HepG2 (cell line): Measurements from ENCODE around the gene IL9R. TPM values are rescaled to one million over a fixed set of nuclear protein-coding genes. Genes with fewer than 3 reads are reported as not detected.

ENCODE experiments used
- ATAC-seq: fragments of 200-7000 bp; cut with Tn5 transposase; 3 replicates; pipeline ENCODE4 v1.9.1; 2020; ENCODE audit warnings: mild to moderate bottlenecking, moderate library complexity
- BruUV-seq: library from RNA; stranded (reverse); fragments of 400-500 nt; replicated peaks from 2 replicates; lab custom pipeline; 2021; lab: Mats Ljungman, UMichigan
- CTCF ChIA-PET: fragments of 300-600 bp; formaldehyde crosslinking; extraction: SDS; loops from one replicate; lab custom pipeline; 2021; ENCODE audit warnings: low total read pairs, inconsistent platforms, low intra/inter-chr PET ratio; lab: Yijun Ruan, JAX
- POLR2A ChIA-PET: fragments of 350-600 bp; sonication (Branson Sonifier 250); formaldehyde crosslinking; loops from one replicate; lab custom pipeline; 2020; ENCODE audit warnings: antibody characterized with exemption, inconsistent platforms; lab: Yijun Ruan, JAX
- DNase-seq: peaks from one replicate; pipeline ENCODE4 v3.0.0-alpha.2; 2015; ENCODE audit warnings: low spot score
- FAIRE-seq: peaks from 3 replicates; lab custom pipeline; 2011; peaks lifted over from hg19 to GRCh38; lab: Jason Lieb, UNC
- H2AFZ ChIP-seq: one replicate; pipeline ENCODE4 v1.6.1; 2011; ENCODE audit warnings: low read length, inconsistent platforms
- H3K27ac ChIP-seq: fragments of 300-600 bp; 3 replicates; pipeline ENCODE4 v1.8.0; 2011; ENCODE audit warnings: mixed run types, mild to moderate bottlenecking, mixed read lengths, low read length, inconsistent platforms; ENCODE audit not compliant: insufficient read depth; ENCODE audit errors: extremely low read length
- H3K27me3 ChIP-seq, 2 experiments: fragments of 200-600 bp in 1 of 2; 2 replicates in 1 of 2; 3 replicates in 1 of 2; pipeline versions ENCODE4 v1.6.0 to v1.8.0; 2011; ENCODE audit warnings: low read length in 2 of 2, mild to moderate bottlenecking in 2 of 2, moderate library complexity in 2 of 2, inconsistent platforms in 1 of 2; ENCODE audit not compliant: insufficient read depth in 2 of 2, control insufficient read depth in 1 of 2
- H3K36me3 ChIP-seq, 2 experiments: fragments of 200-600 bp in 1 of 2; replicated peaks in 1 of 2; 2 replicates in 1 of 2; 3 replicates in 1 of 2; pipeline versions ENCODE4 v1.5.1 to v1.8.0; 2011; ENCODE audit warnings: low read length in 2 of 2, inconsistent platforms in 1 of 2; ENCODE audit not compliant: insufficient read depth in 2 of 2, control insufficient read depth in 1 of 2
- H3K4me1 ChIP-seq: 2 replicates; pipeline ENCODE4 v1.5.1; 2012; ENCODE audit warnings: low read length, inconsistent platforms; ENCODE audit not compliant: insufficient read depth
- H3K4me2 ChIP-seq: 2 replicates; pipeline ENCODE4 v1.6.0; 2011; ENCODE audit warnings: low read depth, low read length, inconsistent platforms
- H3K4me3 ChIP-seq, 3 experiments: fragments of 200-600 bp in 1 of 3; sonication (generic), shearing (Covaris generic) in 1 of 3; replicated peaks in 1 of 3; 2 replicates each; pipeline ENCODE4 v1.5.1; 2011 to 2016; ENCODE audit warnings: low read length in 3 of 3, inconsistent platforms in 2 of 3, low read depth in 2 of 3, mild to moderate bottlenecking in 2 of 3, control low read depth in 1 of 3, mixed read lengths in 1 of 3; ENCODE audit not compliant: insufficient read depth in 1 of 3
- H3K79me2 ChIP-seq: one replicate; pipeline ENCODE4 v1.6.1; 2011; ENCODE audit warnings: low read length, inconsistent platforms; ENCODE audit not compliant: insufficient read depth
- H3K9ac ChIP-seq: 2 replicates; pipeline ENCODE4 v1.6.0; 2011; ENCODE audit warnings: mild to moderate bottlenecking, low read depth, low read length, inconsistent platforms; ENCODE audit not compliant: insufficient read depth
- H3K9me3 ChIP-seq: 2 replicates; pipeline ENCODE4 v1.5.1; 2012; ENCODE audit warnings: mild to moderate bottlenecking, low read length
- H4K20me1 ChIP-seq: 2 replicates; pipeline ENCODE4 v1.6.0; 2011; ENCODE audit warnings: inconsistent platforms, mild to moderate bottlenecking, low read length, moderate library complexity; ENCODE audit not compliant: insufficient read depth
- CEBPB ChIP-seq: IDR thresholded peaks from 2 replicates; pipeline ENCODE4 v1.6.1; 2011; ENCODE audit warnings: low read depth, low read length, improper control_type of control experiment, borderline replicate concordance
- CEBPG ChIP-seq: IDR thresholded peaks from 2 replicates; pipeline ENCODE4 v1.6.1; 2016
- ELF4 ChIP-seq: sonication (generic); formaldehyde crosslinking; IDR thresholded peaks from 2 replicates; pipeline ENCODE4 v1.5.0; 2020; ENCODE audit warnings: missing genetic modification reagents, mild to moderate bottlenecking, moderate library complexity, borderline replicate concordance
- HNF4A ChIP-seq: sonication (generic); formaldehyde crosslinking; IDR thresholded peaks from 2 replicates; pipeline ENCODE4 v1.4.0; 2020; ENCODE audit warnings: missing genetic modification reagents
- NFATC3 ChIP-seq: sonication (generic); formaldehyde crosslinking; IDR thresholded peaks from 2 replicates; pipeline ENCODE4 v1.5.1; 2020; ENCODE audit warnings: mild to moderate bottlenecking, missing genetic modification reagents
- PLRG1 ChIP-seq: fragments of 450-650 bp; conservative IDR thresholded peaks from 2 replicates; pipeline ENCODE4 v1.6.1; 2016
- SP5 ChIP-seq: IDR thresholded peaks from 2 replicates; pipeline ENCODE4 v1.6.1; 2016; ENCODE audit warnings: low read depth, borderline replicate concordance
- ZNF121 ChIP-seq: sonication (generic); formaldehyde crosslinking; IDR thresholded peaks from 2 replicates; pipeline ENCODE4 v1.5.0; 2020; ENCODE audit warnings: mild to moderate bottlenecking, missing genetic modification reagents
- ZNF350 ChIP-seq: sonication (generic); formaldehyde crosslinking; IDR thresholded peaks from 2 replicates; pipeline ENCODE4 v1.4.0; 2020; ENCODE audit warnings: mild to moderate bottlenecking, low read depth, missing genetic modification reagents, borderline replicate concordance
- ZSCAN20 ChIP-seq: sonication (generic); formaldehyde crosslinking; IDR thresholded peaks from 2 replicates; pipeline ENCODE4 v1.4.0; 2020; ENCODE audit warnings: missing genetic modification reagents, mild to moderate bottlenecking, borderline replicate concordance
- WGBS: methylation state at CpG from one replicate; pipeline ENCODE4 v1.1.6; 2017; ENCODE audit warnings: low lambda C conversion rate; 5-methylcytosine and 5-hydroxymethylcytosine counted together
- in situ Hi-C: cut with HindIII; loops from 2 replicates; pipeline ENCODE4 v1.10.0; 2017; ENCODE audit warnings: low pct_unique_long_range_greater_than_20kb; ENCODE audit not compliant: extremely low pct_ligation_motif_present
- intact Hi-C: fragments of 100-400 bp; cut with micrococcal nuclease; formaldehyde crosslinking; loops from one replicate; pipeline ENCODE4 v1.10.0; 2022; ENCODE audit not compliant: unreplicated experiment
- polyA plus RNA-seq, 8 experiments: library from polyadenylated mRNA; depleted of rRNA in 3 of 8; stranded (reverse) in 7 of 8; unstranded in 1 of 8; fragments of >200 nt; fragmentation: Illumina TruSeq in 4 of 8; extraction: Trizol in 4 of 8; gene quantifications; 2 replicates each; pipeline versions ENCODE4 v1.2.1 to v1.2.3, GENCODE V29; 2011 to 2016; ENCODE audit warnings: low read depth in 4 of 8, missing spikeins in 1 of 8, mixed read lengths in 1 of 8; ENCODE audit not compliant: insufficient read depth in 1 of 8
- total RNA-seq, 5 experiments: library from RNA; depleted of rRNA; stranded (reverse); fragments of >200 nt; fragmentation: Illumina TruSeq; extraction: Trizol; gene quantifications; 2 replicates each; pipeline ENCODE4 v1.2.3, GENCODE V29; 2016; ENCODE audit warnings: low read depth in 1 of 5
- TF ChIP-seq, protein P1 (sequence below): sonication (generic); formaldehyde crosslinking; IDR thresholded peaks from 2 replicates; pipeline ENCODE4 v1.4.0; 2020; ENCODE audit warnings: mild to moderate bottlenecking, missing genetic modification reagents, borderline replicate concordance

IL9R gene
- total and polyA plus RNA-seq, 2 of the 13 experiments (the other 11 are each of a cell fraction or from before 2014, with no cell fraction given): not detected

DNA sequence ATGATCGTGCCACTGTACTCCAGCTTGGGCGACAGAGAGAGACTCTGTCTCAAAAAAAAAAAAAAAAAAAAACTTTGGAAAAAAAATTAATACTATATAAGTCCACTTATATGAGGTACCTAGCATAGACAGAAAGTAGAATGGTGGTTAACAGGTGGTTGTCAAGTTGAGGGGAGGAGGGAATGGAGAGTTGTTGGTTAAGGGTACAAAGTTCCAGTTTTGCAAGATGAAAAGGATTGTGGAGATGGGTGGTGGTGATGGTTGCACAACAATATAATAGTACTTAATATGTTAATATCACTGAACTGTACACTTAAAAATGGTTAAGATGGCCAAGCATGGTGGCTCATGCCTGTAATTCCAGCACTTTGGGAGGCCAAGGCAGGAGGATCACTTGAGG is 4.1 kb upstream of the IL9R start:
- no peaks in the 10 kb centered on the region for H3K27me3 ChIP-seq
- in situ Hi-C loops (no loop called here), intact Hi-C loops (no loop called here)
- no peak overlapping the region for H3K4me3 ChIP-seq
- ATAC-seq: peak; percentile 66
- no peak overlapping the region for H3K9ac ChIP-seq
- no peaks in the 10 kb centered on the region for H4K20me1 ChIP-seq
- H2AFZ ChIP-seq: no peak overlapping the region
- ChIA-PET CTCF (no interaction called here), POLR2A (no interaction called here)
- TF ChIP-seq ZNF350 (CRISPR knock-in tag): no peak
- peak; percentile 74 for TF ChIP-seq CEBPB
- TF ChIP-seq ELF4 (CRISPR knock-in tag): no peak
- no peak for TF ChIP-seq ZSCAN20 (CRISPR knock-in tag)
- TF ChIP-seq, protein P1, sequence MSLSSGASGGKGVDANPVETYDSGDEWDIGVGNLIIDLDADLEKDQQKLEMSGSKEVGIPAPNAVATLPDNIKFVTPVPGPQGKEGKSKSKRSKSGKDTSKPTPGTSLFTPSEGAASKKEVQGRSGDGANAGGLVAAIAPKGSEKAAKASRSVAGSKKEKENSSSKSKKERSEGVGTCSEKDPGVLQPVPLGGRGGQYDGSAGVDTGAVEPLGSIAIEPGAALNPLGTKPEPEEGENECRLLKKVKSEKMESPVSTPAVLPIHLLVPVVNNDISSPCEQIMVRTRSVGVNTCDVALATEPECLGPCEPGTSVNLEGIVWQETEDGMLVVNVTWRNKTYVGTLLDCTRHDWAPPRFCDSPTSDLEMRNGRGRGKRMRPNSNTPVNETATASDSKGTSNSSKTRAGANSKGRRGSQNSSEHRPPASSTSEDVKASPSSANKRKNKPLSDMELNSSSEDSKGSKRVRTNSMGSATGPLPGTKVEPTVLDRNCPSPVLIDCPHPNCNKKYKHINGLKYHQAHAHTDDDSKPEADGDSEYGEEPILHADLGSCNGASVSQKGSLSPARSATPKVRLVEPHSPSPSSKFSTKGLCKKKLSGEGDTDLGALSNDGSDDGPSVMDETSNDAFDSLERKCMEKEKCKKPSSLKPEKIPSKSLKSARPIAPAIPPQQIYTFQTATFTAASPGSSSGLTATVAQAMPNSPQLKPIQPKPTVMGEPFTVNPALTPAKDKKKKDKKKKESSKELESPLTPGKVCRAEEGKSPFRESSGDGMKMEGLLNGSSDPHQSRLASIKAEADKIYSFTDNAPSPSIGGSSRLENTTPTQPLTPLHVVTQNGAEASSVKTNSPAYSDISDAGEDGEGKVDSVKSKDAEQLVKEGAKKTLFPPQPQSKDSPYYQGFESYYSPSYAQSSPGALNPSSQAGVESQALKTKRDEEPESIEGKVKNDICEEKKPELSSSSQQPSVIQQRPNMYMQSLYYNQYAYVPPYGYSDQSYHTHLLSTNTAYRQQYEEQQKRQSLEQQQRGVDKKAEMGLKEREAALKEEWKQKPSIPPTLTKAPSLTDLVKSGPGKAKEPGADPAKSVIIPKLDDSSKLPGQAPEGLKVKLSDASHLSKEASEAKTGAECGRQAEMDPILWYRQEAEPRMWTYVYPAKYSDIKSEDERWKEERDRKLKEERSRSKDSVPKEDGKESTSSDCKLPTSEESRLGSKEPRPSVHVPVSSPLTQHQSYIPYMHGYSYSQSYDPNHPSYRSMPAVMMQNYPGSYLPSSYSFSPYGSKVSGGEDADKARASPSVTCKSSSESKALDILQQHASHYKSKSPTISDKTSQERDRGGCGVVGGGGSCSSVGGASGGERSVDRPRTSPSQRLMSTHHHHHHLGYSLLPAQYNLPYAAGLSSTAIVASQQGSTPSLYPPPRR (CRISPR knock-in tag): no peak
- no peak for TF ChIP-seq NFATC3 (CRISPR knock-in tag)
- TF ChIP-seq PLRG1: no peak
- TF ChIP-seq SP5: no peak
- peak; percentile 43; the same call in 1 of the 2 replicates for TF ChIP-seq CEBPG
- peak; percentile 32; the same call in 1 of the 2 replicates for TF ChIP-seq ZNF121 (CRISPR knock-in tag)
- TF ChIP-seq HNF4A (CRISPR knock-in tag): peak; percentile 66
- no TSS peak for BruUV-seq
- no peak overlapping the region for H3K4me2 ChIP-seq
- H3K9me3 ChIP-seq: peaks cover 30% of the 10 kb centered on the region
- H3K4me1 ChIP-seq: peaks cover 17% of the 10 kb centered on the region
- no peak overlapping the region for H3K27ac ChIP-seq
- whole genome bisulfite sequencing: 24% methylated on average over 2 of the region's 2 CpGs
- no peaks in the 10 kb centered on the region for H3K79me2 ChIP-seq
- no peak for FAIRE-seq
- DNase-seq: peak; percentile 37
- H3K36me3 ChIP-seq: no peaks in the 10 kb centered on the region
